ENCODE data around the gene FLRT2. TPM values are rescaled to one million over a fixed set of nuclear protein-coding genes. Genes with fewer than 3 reads are reported as not detected.

Gene FLRT2
- total and polyA plus RNA-seq, 2 of the 4 experiments (the other 2 are of a cell fraction), result 10.2 to 13.1 TPM

- ChIA-PET POLR2A (ENCODE audit: unreplicated experiment) (no interaction called here), CTCF (no interaction called here)
- Histone ChIP-seq H2BK120ac (ENCODE audit: low read depth, low read length) (no peak overlapping the region), H4K5ac (ENCODE audit: low read depth, low read length) (no peak overlapping the region), H2AK9ac (replicated peaks; ENCODE audit: low read depth, low read length, poor library complexity) (no peak overlapping the region), H3K27me3 (ENCODE audit: control insufficient read depth, insufficient read depth, low read length) (no peaks in the 10 kb centered on the region), H3K27ac (ENCODE audit: insufficient read depth, low read length) (no peak overlapping the region), H3K56ac (ENCODE audit: extremely low read depth, insufficient read depth, low read length) (no peak overlapping the region), H2AK5ac (ENCODE audit: low read depth, low read length) (no peak overlapping the region), H3K18ac (ENCODE audit: low read depth, low read length) (no peak overlapping the region), H3K4me1 (ENCODE audit: control insufficient read depth, insufficient read depth, low read length) (no peaks in the 10 kb centered on the region), H3K9me1 (ENCODE audit: insufficient read depth, low read length) (no peaks in the 10 kb centered on the region), H3K23ac (ENCODE audit: low read depth, low read length) (no peak overlapping the region), H3K4ac (ENCODE audit: low read depth, low read length) (no peak overlapping the region), H3K9ac (ENCODE audit: low read depth, low read length) (no peak overlapping the region), H3K36me3 (ENCODE audit: control insufficient read depth, insufficient read depth, low read length) (no peaks in the 10 kb centered on the region), H3K9me3 (ENCODE audit: control insufficient read depth, insufficient read depth, low read length) (no peaks in the 10 kb centered on the region), H2BK20ac (ENCODE audit: low read depth, low read length) (no peak overlapping the region), H3K14ac (replicated peaks; ENCODE audit: low read depth, low read length) (no peak overlapping the region), H3K4me3 (ENCODE audit: insufficient read depth, low read depth, low read length) (no peak overlapping the region), H2AFZ (replicated peaks; ENCODE audit: low read length, poor library complexity) (no peak overlapping the region), H2BK5ac (ENCODE audit: low read depth, low read length, poor library complexity, severe bottlenecking) (no peak overlapping the region), H4K91ac (ENCODE audit: insufficient read depth, low read depth, low read length) (no peak overlapping the region), H4K8ac (ENCODE audit: low read depth in 2 of 2, low read length in 2 of 2) (no peak overlapping the region), H4K20me1 (ENCODE audit: insufficient read depth, low read length) (no peaks in the 10 kb centered on the region), H3K79me1 (ENCODE audit: low read depth in 1 of 2, low read length in 2 of 2) (no peaks in the 10 kb centered on the region), H3K4me2 (ENCODE audit: low read depth, low read length) (no peak overlapping the region), H2BK15ac (ENCODE audit: low read depth, low read length) (no peak overlapping the region)
- dilution Hi-C loops (cut with HindIII; ENCODE audit: low sequenced_read_pairs, unreplicated experiment), result no loop called here
- BruUV-seq (replicated peaks), result no TSS peak
- no peak for TF ChIP-seq SMC3 (IDR thresholded peaks at IDR 0.05; ENCODE audit: low read depth, low read length)
- no peak for TF ChIP-seq NFE2L2 (IDR thresholded peaks at IDR 0.05; ENCODE audit: low read depth, low read length)
- TF ChIP-seq MAFK (IDR thresholded peaks at IDR 0.05; ENCODE audit: low read depth, low read length), result no peak
- no peak for TF ChIP-seq BHLHE40 (IDR thresholded peaks at IDR 0.05; ENCODE audit: low read depth, low read length)
- TF ChIP-seq MXI1 (IDR thresholded peaks at IDR 0.05; ENCODE audit: borderline replicate concordance, low read depth, low read length), result no peak
- TF ChIP-seq RCOR1 (IDR thresholded peaks at IDR 0.05; ENCODE audit: insufficient replicate concordance, low read length), result no peak
- TF ChIP-seq ELK1 (IDR thresholded peaks at IDR 0.05; ENCODE audit: borderline replicate concordance, low read depth, low read length), result no peak
- TF ChIP-seq CHD1 (IDR thresholded peaks at IDR 0.05; ENCODE audit: low read depth, low read length), result no peak
- TF ChIP-seq CEBPB (IDR thresholded peaks at IDR 0.05; ENCODE audit: low read depth, low read length), result no peak
- no peak for TF ChIP-seq RAD21 (IDR thresholded peaks at IDR 0.05; ENCODE audit: low read length)
- TF ChIP-seq RFX5 (IDR thresholded peaks at IDR 0.05; ENCODE audit: low read depth, low read length), result no peak
- no peak for TF ChIP-seq POLR2A (IDR thresholded peaks at IDR 0.05; ENCODE audit: low read depth, low read length)
- no peak for TF ChIP-seq USF2 (IDR thresholded peaks at IDR 0.05; ENCODE audit: low read depth, low read length)
- TF ChIP-seq CTCF (conservative IDR thresholded peaks at IDR 0.05; ENCODE audit: low read depth, low read length), result no peak
- TF ChIP-seq FOS (IDR thresholded peaks at IDR 0.05; ENCODE audit: low read depth, low read length), result no peak
- TF ChIP-seq MAZ (IDR thresholded peaks at IDR 0.05; ENCODE audit: borderline replicate concordance, low read depth, low read length), result no peak
- no peak for ATAC-seq (ENCODE audit: low read depth)
- WGBS, 2 experiments (ENCODE audit: extremely low coverage in 2 of 2, insufficient read length in 1 of 2), result no CpG with 5 or more reads among the region's 2 CpGs
- DNase-seq, result no peak
- intact Hi-C loops (cut with micrococcal nuclease), result no loop called here
- in situ Hi-C loops (cut with MboI; ENCODE audit: low sequenced_read_pairs), result no loop called here
Measured at GRCh38 chr14:85644211-85644610, 114.3 kb downstream of the FLRT2 start.
